DOHH2 (cell line): ENCODE measurements around the gene IZUMO1.

Source experiments
- H3F3A ChIP-seq: fragments of 200-600 bp; sonication (generic), shearing (Covaris generic); 2 replicates; pipeline ENCODE4 v1.6.0; 2016; ENCODE audit warnings: antibody characterized with exemption, mild to moderate bottlenecking; ENCODE audit not compliant: control insufficient read depth, insufficient read depth
- H3K27ac ChIP-seq: fragments of 200-600 bp; sonication (generic); 2 replicates; pipeline ENCODE4 v1.5.1; 2014; ENCODE audit warnings: low read depth, mild to moderate bottlenecking, low read length, moderate library complexity
- H3K27me3 ChIP-seq: fragments of 200-600 bp; sonication (generic); 2 replicates; pipeline ENCODE4 v1.6.1; 2014; ENCODE audit warnings: mild to moderate bottlenecking, low read length, mixed read lengths; ENCODE audit not compliant: control insufficient read depth
- H3K36me3 ChIP-seq: fragments of 200-600 bp; sonication (generic); 2 replicates; pipeline ENCODE4 v1.6.1; 2014; ENCODE audit warnings: mild to moderate bottlenecking, low read length, moderate library complexity, mixed read lengths; ENCODE audit not compliant: control insufficient read depth
- H3K4me1 ChIP-seq: fragments of 200-600 bp; sonication (generic); 2 replicates; pipeline ENCODE4 v1.6.1; 2014; ENCODE audit warnings: mild to moderate bottlenecking, low read length, mixed read lengths; ENCODE audit not compliant: control insufficient read depth
- H3K4me2 ChIP-seq: fragments of 200-600 bp; sonication (generic); 2 replicates; pipeline ENCODE4 v1.6.0; 2014; ENCODE audit warnings: mild to moderate bottlenecking, low read length, moderate library complexity
- H3K4me3 ChIP-seq: fragments of 200-600 bp; sonication (generic); 2 replicates; pipeline ENCODE4 v1.5.1; 2014; ENCODE audit warnings: mild to moderate bottlenecking, low read length, mixed read lengths
- H3K79me2 ChIP-seq: fragments of 200-600 bp; sonication (generic); 2 replicates; pipeline ENCODE4 v1.6.1; 2014; ENCODE audit warnings: mild to moderate bottlenecking, low read length, mixed read lengths; ENCODE audit not compliant: control insufficient read depth
- H3K9me2 ChIP-seq: fragments of 200-600 bp; sonication (generic); replicated peaks from 2 replicates; pipeline ENCODE4 v1.6.1; 2014; ENCODE audit warnings: mild to moderate bottlenecking, low read length, mixed read lengths; ENCODE audit not compliant: control insufficient read depth
- H3K9me3 ChIP-seq: fragments of 200-600 bp; sonication (generic); 2 replicates; pipeline ENCODE4 v1.6.1; 2014; ENCODE audit warnings: antibody characterized with exemption, low read length, mixed read lengths; ENCODE audit not compliant: control insufficient read depth, insufficient read depth
- H4K20me1 ChIP-seq: fragments of 200-600 bp; sonication (generic); 2 replicates; pipeline ENCODE4 v1.6.0; 2014; ENCODE audit warnings: low read depth, mild to moderate bottlenecking, antibody characterized with exemption, low read length, moderate library complexity; ENCODE audit not compliant: control insufficient read depth, insufficient read depth
- CTCF ChIP-seq: fragments of 200-600 bp; sonication (generic); IDR thresholded peaks from one replicate; pipeline ENCODE4 v1.5.1; 2014; ENCODE audit warnings: antibody characterized with exemption, mild to moderate bottlenecking, low read depth, low read length; ENCODE audit not compliant: poor library complexity, severe bottlenecking
- EZH2phosphoT487 ChIP-seq: fragments of 200-600 bp; sonication (generic); IDR thresholded peaks from 2 replicates; pipeline ENCODE4 v1.6.1; 2017; ENCODE audit warnings: borderline replicate concordance, mild to moderate bottlenecking, antibody characterized with exemption, low read length, moderate library complexity, mixed read lengths

IZUMO1 gene

GRCh38 chr19:48711106-48711662, 35.5 kb downstream of the IZUMO1 start:
- Histone ChIP-seq H3K9me3 (no peaks in the 10 kb centered on the region), H4K20me1 (no peaks in the 10 kb centered on the region), H3K4me2 (no peak overlapping the region), H3K4me1 (peaks cover 22% of the 10 kb centered on the region), H3K9me2 (no peaks in the 10 kb centered on the region), H3K27ac (no peak overlapping the region), H3K79me2 (peaks cover 7% of the 10 kb centered on the region), H3K27me3 (no peaks in the 10 kb centered on the region), H3K4me3 (no peak overlapping the region), H3F3A (no peaks in the 10 kb centered on the region), H3K36me3 (no peaks in the 10 kb centered on the region)
- TF ChIP-seq EZH2phosphoT487, result no peak
- no peak for TF ChIP-seq CTCF

GRCh38 chr19:48708471-48708870, 38.2 kb downstream of the IZUMO1 start:
- Histone ChIP-seq H3K9me2 (no peaks in the 10 kb centered on the region), H4K20me1 (no peaks in the 10 kb centered on the region), H3K27me3 (no peaks in the 10 kb centered on the region), H3F3A (no peaks in the 10 kb centered on the region), H3K79me2 (no peaks in the 10 kb centered on the region), H3K4me3 (no peak overlapping the region), H3K36me3 (no peaks in the 10 kb centered on the region), H3K4me2 (no peak overlapping the region), H3K27ac (no peak overlapping the region), H3K4me1 (peaks cover 8% of the 10 kb centered on the region), H3K9me3 (no peaks in the 10 kb centered on the region)
- TF ChIP-seq CTCF (no peak), EZH2phosphoT487 (no peak)

GRCh38 chr19:48705431-48705830, 41.3 kb downstream of the IZUMO1 start:
- Histone ChIP-seq H3K4me3 (no peak overlapping the region), H3K4me1 (no peaks in the 10 kb centered on the region), H4K20me1 (no peaks in the 10 kb centered on the region), H3K36me3 (no peaks in the 10 kb centered on the region), H3K4me2 (no peak overlapping the region), H3K27me3 (no peaks in the 10 kb centered on the region), H3K27ac (no peak overlapping the region), H3K79me2 (no peaks in the 10 kb centered on the region), H3F3A (no peaks in the 10 kb centered on the region), H3K9me2 (no peaks in the 10 kb centered on the region), H3K9me3 (no peaks in the 10 kb centered on the region)
- TF ChIP-seq CTCF (no peak), EZH2phosphoT487 (no peak)
